Measurements from ENCODE around the gene ZDHHC13.

ZDHHC13 gene

GRCh38 chr11:19181531-19182261 lies 64.7 kb downstream of the ZDHHC13 start:
- peaks cover 5% of the 10 kb centered on the region for H3K27me3 Mint-ChIP-seq (ENCODE audit: low read depth)
- peaks cover 36% of the 10 kb centered on the region for H3K4me1 Mint-ChIP-seq
- peak overlapping the region; percentile 7 to 27 (median 13) for H3K27ac Mint-ChIP-seq
- no peaks in the 10 kb centered on the region for H3K36me3 Mint-ChIP-seq (ENCODE audit: low read depth)
- H3K4me3 Mint-ChIP-seq, result no peak overlapping the region
- no peak for TF ChIP-seq CTCF (IDR thresholded peaks at IDR 0.05; ENCODE audit: unreplicated experiment in 3 of 3)
- H3K9me3 Mint-ChIP-seq, result no peaks in the 10 kb centered on the region

DNA sequence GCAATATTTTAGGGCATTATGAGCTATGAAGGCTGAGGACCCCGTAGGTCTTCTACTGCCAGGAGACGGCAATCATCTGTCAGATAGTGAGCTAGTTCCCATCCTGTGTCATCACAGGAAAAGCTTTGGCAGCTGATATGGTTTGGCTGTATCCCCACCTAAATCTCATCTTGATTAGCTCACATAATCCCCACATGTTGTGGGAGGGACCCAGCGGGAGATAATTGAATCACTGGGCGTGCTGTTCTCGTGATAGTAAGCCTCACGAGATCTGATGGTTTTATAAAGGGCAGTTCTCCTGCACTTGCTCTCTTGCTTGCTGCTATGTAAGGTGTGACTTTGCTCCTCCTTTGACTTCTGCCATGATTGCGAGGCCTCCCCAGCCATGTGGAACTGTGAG lies 66.7 kb downstream of the ZDHHC13 start:
- H3K36me3 Mint-ChIP-seq (ENCODE audit: low read depth), result no peaks in the 10 kb centered on the region
- peak overlapping the region in 2 of 3 experiments; percentile 5 to 35 for H3K27ac Mint-ChIP-seq
- H3K4me3 Mint-ChIP-seq, result no peak overlapping the region
- no peaks in the 10 kb centered on the region for H3K9me3 Mint-ChIP-seq
- peaks cover 12% of the 10 kb centered on the region for H3K27me3 Mint-ChIP-seq (ENCODE audit: low read depth)
- TF ChIP-seq CTCF (IDR thresholded peaks at IDR 0.05; ENCODE audit: unreplicated experiment in 3 of 3), result no peak
- peaks cover 53% of the 10 kb centered on the region for H3K4me1 Mint-ChIP-seq

GRCh38 chr11:19185036-19185435 lies 68.1 kb downstream of the ZDHHC13 start:
- Mint-ChIP-seq H3K36me3 (ENCODE audit: low read depth) (no peaks in the 10 kb centered on the region), H3K4me3 (no peak overlapping the region), H3K4me1 (peaks cover 53% of the 10 kb centered on the region), H3K9me3 (no peaks in the 10 kb centered on the region), H3K27me3 (ENCODE audit: low read depth) (peaks cover 12% of the 10 kb centered on the region), H3K27ac (no peak overlapping the region)
- no peak for TF ChIP-seq CTCF (IDR thresholded peaks at IDR 0.05; ENCODE audit: unreplicated experiment in 3 of 3)

DNA sequence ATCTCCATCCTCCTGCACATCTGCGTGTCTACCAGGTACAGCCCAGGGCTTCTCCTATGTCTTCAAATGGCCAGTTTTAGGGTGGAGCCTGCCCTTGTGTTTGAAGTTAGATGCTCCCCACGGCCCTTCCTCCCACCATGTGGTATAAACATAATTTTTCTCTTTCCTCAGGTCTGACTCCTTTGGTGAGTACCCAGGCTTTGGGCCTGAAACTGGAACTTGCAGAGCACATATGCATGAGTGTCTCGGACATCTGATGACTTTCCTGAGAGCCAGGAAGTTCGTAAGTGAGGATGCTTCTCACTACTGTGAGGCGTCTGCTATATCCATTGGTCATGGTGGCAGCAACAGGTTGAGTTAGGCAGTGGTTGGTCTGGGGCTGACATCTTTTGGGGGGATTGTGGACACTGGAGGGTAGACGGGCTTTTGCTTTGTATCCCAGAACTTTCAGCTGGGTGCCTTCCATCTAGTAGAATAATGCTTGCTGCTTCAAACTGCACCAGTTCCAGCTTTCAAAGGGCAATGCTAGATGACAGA lies 68.6 kb downstream of the ZDHHC13 start:
- H3K27ac Mint-ChIP-seq, result no peak overlapping the region
- H3K4me3 Mint-ChIP-seq, result no peak overlapping the region
- H3K36me3 Mint-ChIP-seq (ENCODE audit: low read depth), result no peaks in the 10 kb centered on the region

GRCh38 chr11:19187114-19187832 lies 70.3 kb downstream of the ZDHHC13 start:
- Mint-ChIP-seq H3K27ac (no peak overlapping the region), H3K27me3 (ENCODE audit: low read depth) (peaks cover 14% of the 10 kb centered on the region), H3K9me3 (no peaks in the 10 kb centered on the region), H3K4me1 (peaks cover 44% of the 10 kb centered on the region), H3K36me3 (ENCODE audit: low read depth) (no peaks in the 10 kb centered on the region), H3K4me3 (no peak overlapping the region)
- no peak for TF ChIP-seq CTCF (IDR thresholded peaks at IDR 0.05; ENCODE audit: unreplicated experiment in 3 of 3)

More for the DNA sequence above, 68.6 kb downstream of the ZDHHC13 start:
- Mint-ChIP-seq H3K4me1 (peaks cover 53% of the 10 kb centered on the region), H3K9me3 (no peaks in the 10 kb centered on the region), H3K27me3 (ENCODE audit: low read depth) (peaks cover 12% of the 10 kb centered on the region)
- no peak for TF ChIP-seq CTCF (IDR thresholded peaks at IDR 0.05; ENCODE audit: unreplicated experiment in 3 of 3)
